ENCODE results near the gene CDY1B. TPM values are rescaled to one million over a fixed set of nuclear protein-coding genes. Genes with fewer than 3 reads are reported as not detected.
"Not testable (repeated sequence)": the region's sequence is repeated elsewhere in the genome, so short reads cannot be mapped to it uniquely, and the experiment has no call there.

Gene CDY1B, protein sequence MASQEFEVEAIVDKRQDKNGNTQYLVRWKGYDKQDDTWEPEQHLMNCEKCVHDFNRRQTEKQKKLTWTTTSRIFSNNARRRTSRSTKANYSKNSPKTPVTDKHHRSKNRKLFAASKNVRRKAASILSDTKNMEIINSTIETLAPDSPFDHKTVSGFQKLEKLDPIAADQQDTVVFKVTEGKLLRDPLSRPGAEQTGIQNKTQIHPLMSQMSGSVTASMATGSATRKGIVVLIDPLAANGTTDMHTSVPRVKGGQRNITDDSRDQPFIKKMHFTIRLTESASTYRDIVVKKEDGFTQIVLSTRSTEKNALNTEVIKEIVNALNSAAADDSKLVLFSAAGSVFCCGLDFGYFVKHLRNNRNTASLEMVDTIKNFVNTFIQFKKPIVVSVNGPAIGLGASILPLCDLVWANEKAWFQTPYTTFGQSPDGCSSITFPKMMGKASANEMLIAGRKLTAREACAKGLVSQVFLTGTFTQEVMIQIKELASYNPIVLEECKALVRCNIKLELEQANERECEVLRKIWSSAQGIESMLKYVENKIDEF
- total RNA-seq (not detected), polyA plus RNA-seq (not detected)
- long read RNA-seq, donor 1: 0 reads
- long read RNA-seq, donor 2: 0 reads
- long read RNA-seq, donor 3: 0 reads

DNA sequence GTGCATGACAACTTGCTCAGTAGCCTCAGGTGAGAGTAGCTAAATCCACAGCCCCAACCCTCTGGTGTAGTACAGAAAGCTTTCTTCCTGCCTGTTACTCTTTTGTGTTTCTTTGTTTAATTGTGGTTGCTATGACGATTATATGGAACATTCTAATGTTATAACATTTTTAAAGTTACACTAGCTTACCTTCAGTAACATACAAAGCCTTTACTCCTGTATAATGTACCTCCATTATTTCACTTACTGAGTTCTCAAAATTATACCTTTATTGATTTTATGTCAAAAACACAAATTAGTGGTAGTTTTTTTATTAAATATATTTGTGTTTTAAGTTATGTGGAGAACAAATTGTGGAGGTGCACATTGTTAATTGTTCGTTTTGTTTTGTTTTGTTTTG, at the start of gene CDY1B:
CDY1B (minus strand) TSS at position 101 of the 400 bp plus-strand sequence. CDS start 331 bp downstream, outside the sequence.
- H3K4me3 ChIP-seq; H3K27ac ChIP-seq; DNase-seq; H3K27me3 ChIP-seq; intact Hi-C loops (cut with DNase I); H3K36me3 ChIP-seq; H3K4me1 ChIP-seq (ENCODE audit: insufficient read depth); H3K9me3 ChIP-seq: not testable (repeated sequence)
- WGBS, 3 donors: no CpG with 5 or more reads among the region's 2 CpGs

DNA sequence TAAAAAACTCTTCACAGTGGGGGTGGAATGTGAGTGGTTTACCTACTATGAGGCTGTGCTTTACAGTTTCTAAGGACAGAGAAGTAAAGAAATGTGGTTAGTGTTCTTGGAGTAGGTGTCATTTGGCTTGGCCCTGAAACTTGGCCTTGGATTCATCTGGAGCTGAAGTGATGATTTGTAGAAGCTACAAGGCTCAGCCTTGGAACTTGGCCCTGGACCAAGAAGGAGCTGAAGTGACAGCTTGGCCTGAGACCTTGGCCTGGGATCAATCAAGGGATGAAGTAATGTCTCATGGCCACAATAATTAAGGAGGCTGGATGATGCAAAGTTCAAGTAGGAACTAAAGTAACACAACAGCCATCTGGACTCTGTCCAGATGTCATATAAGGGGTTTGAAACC, 1.7 kb upstream of the CDY1B start:
- intact Hi-C loops (cut with DNase I); H3K9me3 ChIP-seq; H3K4me3 ChIP-seq; H3K36me3 ChIP-seq; DNase-seq; H3K4me1 ChIP-seq (ENCODE audit: insufficient read depth); H3K27ac ChIP-seq; H3K27me3 ChIP-seq: not testable (repeated sequence)

GRCh38 chrY:24043209-24043608, 4.6 kb downstream of the CDY1B start:
- intact Hi-C loops (cut with DNase I); H3K27me3 ChIP-seq; H3K27ac ChIP-seq; H3K36me3 ChIP-seq; H3K4me1 ChIP-seq (ENCODE audit: insufficient read depth); H3K4me3 ChIP-seq; H3K9me3 ChIP-seq; DNase-seq: not testable (repeated sequence)
- no CpG with 5 or more reads among the region's 3 CpGs for WGBS, 3 donors

DNA sequence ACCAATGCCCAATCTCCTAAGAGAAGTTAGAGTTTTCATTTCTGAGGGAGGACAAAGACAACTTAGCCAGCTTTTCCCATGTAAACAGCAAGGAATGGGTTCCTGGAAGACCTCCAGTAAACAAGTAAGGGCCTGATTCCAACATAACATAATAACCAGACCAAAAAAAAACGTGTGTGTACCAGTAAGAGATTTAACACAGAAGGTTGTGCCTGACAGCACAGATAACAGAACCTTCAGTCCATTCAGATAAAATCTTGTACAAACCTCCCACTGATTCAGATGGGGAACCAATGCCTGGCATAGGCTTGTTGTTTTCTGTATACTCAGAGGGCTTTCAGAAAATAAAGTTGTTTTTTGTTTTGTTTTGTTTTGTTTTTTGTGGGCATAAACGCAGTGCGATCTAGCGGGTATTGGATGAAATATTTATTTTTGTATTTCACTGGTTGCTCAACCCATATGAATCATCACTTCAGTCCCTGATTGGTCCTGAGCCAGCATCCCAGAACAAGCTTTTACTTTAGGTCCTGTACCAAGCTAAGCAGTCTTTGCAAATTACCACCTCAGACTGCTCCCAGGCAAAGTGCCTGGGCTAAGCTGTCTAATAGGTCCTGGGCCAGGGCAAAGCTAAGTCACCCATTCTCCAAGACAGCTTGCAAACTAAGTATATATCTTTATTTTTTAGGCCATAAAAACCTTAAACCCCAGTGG, 8.7 kb downstream of the CDY1B start:
- intact Hi-C loops (cut with DNase I); DNase-seq; H3K36me3 ChIP-seq; H3K9me3 ChIP-seq; H3K4me3 ChIP-seq; H3K4me1 ChIP-seq (ENCODE audit: insufficient read depth); H3K27ac ChIP-seq; H3K27me3 ChIP-seq: not testable (repeated sequence)
- no CpG with 5 or more reads among the region's 4 CpGs for WGBS, 3 donors

- H3K27me3 ChIP-seq; H3K4me3 ChIP-seq; H3K4me1 ChIP-seq (ENCODE audit: insufficient read depth); intact Hi-C loops (cut with DNase I); DNase-seq; H3K9me3 ChIP-seq; H3K27ac ChIP-seq; H3K36me3 ChIP-seq: not testable (repeated sequence)
- no CpG with 5 or more reads among the region's 9 CpGs for WGBS, 3 donors
Measured at GRCh38 chrY:24026212-24027103, 21.4 kb downstream of the CDY1B start.
